HL-60 (cell line): ENCODE measurements around the gene NTN3.
A peak's percentile ranks its signal among the peaks of the same experiment; 100 is the strongest.

Experiments used
- DNase-seq, 2 experiments: peaks; one replicate each; pipeline ENCODE4 v3.0.0-alpha.2; 2010 to 2020; ENCODE audit warnings: low read depth in 1 of 2, low spot score in 1 of 2
- H3K27ac ChIP-seq: fragments of 250-450 bp; sonication (Bioruptor Pico); replicated peaks from 2 replicates; pipeline ENCODE4 v1.5.1; 2020; ENCODE audit warnings: mild to moderate bottlenecking, moderate library complexity
- H3K27me3 ChIP-seq: fragments of 250-450 bp; sonication (Bioruptor Pico); 2 replicates; pipeline ENCODE4 v1.5.1; 2021; ENCODE audit warnings: mild to moderate bottlenecking, moderate library complexity; ENCODE audit not compliant: insufficient read depth, poor library complexity, severe bottlenecking
- H3K4me3 ChIP-seq: replicated peaks from 2 replicates; pipeline ENCODE4 v1.5.1; 2011; ENCODE audit warnings: mild to moderate bottlenecking, control low read depth, low read length; ENCODE audit not compliant: insufficient read depth
- GABPA ChIP-seq: IDR thresholded peaks from 2 replicates; pipeline ENCODE4 v1.6.1; 2012; ENCODE audit warnings: low read depth
- POLR2AphosphoS5 ChIP-seq: IDR thresholded peaks from 2 replicates; pipeline ENCODE4 v1.6.1; 2012; ENCODE audit warnings: low read depth
- SPI1 ChIP-seq: IDR thresholded peaks from 2 replicates; pipeline ENCODE4 v1.6.1; 2012; ENCODE audit warnings: low read depth, mild to moderate bottlenecking, borderline replicate concordance
- TF ChIP-seq, protein P1 (sequence below): IDR thresholded peaks from one replicate; pipeline ENCODE4 v1.5.1; 2011; ENCODE audit warnings: low read length, control low read depth, inconsistent platforms; ENCODE audit not compliant: insufficient read depth
- TF ChIP-seq, protein P2 (sequence below): IDR thresholded peaks from 2 replicates; pipeline ENCODE4 v1.6.1; 2012; ENCODE audit warnings: low read depth; ENCODE audit not compliant: insufficient replicate concordance

NTN3 gene

DNA sequence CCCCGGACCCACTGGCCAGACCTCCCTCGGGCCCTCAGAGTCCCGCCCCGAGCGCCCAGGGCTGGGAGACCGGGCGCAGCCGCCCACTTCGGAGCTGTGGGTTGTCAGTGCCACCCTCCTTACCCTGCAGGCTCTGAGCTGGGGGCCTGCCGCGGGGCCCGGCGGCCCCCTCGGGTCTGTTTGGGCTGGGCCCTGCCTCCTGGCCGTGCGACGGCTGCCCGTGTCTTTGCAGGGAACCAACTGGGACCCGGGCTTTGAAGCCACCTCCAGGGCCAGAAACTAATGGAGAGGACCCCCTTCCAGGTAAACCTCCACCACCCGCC lies 10.7 kb upstream of the NTN3 start:
- no peak for DNase-seq
- H3K27ac ChIP-seq, result no peak overlapping the region
- TF ChIP-seq SPI1, result no peak
- TF ChIP-seq, protein P1, sequence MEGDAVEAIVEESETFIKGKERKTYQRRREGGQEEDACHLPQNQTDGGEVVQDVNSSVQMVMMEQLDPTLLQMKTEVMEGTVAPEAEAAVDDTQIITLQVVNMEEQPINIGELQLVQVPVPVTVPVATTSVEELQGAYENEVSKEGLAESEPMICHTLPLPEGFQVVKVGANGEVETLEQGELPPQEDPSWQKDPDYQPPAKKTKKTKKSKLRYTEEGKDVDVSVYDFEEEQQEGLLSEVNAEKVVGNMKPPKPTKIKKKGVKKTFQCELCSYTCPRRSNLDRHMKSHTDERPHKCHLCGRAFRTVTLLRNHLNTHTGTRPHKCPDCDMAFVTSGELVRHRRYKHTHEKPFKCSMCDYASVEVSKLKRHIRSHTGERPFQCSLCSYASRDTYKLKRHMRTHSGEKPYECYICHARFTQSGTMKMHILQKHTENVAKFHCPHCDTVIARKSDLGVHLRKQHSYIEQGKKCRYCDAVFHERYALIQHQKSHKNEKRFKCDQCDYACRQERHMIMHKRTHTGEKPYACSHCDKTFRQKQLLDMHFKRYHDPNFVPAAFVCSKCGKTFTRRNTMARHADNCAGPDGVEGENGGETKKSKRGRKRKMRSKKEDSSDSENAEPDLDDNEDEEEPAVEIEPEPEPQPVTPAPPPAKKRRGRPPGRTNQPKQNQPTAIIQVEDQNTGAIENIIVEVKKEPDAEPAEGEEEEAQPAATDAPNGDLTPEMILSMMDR, result no peak
- TF ChIP-seq GABPA, result no peak
- TF ChIP-seq, protein P2, sequence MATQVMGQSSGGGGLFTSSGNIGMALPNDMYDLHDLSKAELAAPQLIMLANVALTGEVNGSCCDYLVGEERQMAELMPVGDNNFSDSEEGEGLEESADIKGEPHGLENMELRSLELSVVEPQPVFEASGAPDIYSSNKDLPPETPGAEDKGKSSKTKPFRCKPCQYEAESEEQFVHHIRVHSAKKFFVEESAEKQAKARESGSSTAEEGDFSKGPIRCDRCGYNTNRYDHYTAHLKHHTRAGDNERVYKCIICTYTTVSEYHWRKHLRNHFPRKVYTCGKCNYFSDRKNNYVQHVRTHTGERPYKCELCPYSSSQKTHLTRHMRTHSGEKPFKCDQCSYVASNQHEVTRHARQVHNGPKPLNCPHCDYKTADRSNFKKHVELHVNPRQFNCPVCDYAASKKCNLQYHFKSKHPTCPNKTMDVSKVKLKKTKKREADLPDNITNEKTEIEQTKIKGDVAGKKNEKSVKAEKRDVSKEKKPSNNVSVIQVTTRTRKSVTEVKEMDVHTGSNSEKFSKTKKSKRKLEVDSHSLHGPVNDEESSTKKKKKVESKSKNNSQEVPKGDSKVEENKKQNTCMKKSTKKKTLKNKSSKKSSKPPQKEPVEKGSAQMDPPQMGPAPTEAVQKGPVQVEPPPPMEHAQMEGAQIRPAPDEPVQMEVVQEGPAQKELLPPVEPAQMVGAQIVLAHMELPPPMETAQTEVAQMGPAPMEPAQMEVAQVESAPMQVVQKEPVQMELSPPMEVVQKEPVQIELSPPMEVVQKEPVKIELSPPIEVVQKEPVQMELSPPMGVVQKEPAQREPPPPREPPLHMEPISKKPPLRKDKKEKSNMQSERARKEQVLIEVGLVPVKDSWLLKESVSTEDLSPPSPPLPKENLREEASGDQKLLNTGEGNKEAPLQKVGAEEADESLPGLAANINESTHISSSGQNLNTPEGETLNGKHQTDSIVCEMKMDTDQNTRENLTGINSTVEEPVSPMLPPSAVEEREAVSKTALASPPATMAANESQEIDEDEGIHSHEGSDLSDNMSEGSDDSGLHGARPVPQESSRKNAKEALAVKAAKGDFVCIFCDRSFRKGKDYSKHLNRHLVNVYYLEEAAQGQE, result no peak
- no peak for TF ChIP-seq POLR2AphosphoS5
- H3K27me3 ChIP-seq, result no peaks in the 10 kb centered on the region
- H3K4me3 ChIP-seq, result peak overlapping the region; percentile 58

DNA sequence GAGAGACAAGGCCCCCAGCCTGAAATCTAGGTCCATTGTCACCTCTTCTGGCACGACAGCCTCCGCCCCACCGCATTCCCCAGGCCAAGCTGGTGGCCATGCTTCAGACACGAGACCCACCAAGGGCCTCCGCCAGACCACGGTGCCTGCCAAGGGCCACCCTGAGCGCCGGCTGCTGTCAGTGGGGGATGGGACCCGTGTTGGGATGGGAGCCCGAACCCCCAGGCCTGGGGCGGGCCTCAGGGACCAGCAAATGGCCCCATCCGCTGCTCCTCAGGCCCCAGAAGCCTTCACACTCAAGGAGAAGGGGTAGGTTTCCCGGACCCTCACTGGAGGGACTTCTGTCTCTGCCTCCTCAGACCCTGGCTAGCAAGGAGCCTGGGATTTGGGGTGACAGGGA lies 10.2 kb upstream of the NTN3 start:
- Histone ChIP-seq H3K4me3 (peak overlapping the region; percentile 58; the same call in 1 of the 2 replicates), H3K27ac (no peak overlapping the region), H3K27me3 (no peaks in the 10 kb centered on the region)
- DNase-seq, result no peak
- TF ChIP-seq, protein P2, result no peak
- TF ChIP-seq SPI1, result no peak
- TF ChIP-seq, protein P1, result no peak
- TF ChIP-seq POLR2AphosphoS5, result no peak
- no peak for TF ChIP-seq GABPA

DNA sequence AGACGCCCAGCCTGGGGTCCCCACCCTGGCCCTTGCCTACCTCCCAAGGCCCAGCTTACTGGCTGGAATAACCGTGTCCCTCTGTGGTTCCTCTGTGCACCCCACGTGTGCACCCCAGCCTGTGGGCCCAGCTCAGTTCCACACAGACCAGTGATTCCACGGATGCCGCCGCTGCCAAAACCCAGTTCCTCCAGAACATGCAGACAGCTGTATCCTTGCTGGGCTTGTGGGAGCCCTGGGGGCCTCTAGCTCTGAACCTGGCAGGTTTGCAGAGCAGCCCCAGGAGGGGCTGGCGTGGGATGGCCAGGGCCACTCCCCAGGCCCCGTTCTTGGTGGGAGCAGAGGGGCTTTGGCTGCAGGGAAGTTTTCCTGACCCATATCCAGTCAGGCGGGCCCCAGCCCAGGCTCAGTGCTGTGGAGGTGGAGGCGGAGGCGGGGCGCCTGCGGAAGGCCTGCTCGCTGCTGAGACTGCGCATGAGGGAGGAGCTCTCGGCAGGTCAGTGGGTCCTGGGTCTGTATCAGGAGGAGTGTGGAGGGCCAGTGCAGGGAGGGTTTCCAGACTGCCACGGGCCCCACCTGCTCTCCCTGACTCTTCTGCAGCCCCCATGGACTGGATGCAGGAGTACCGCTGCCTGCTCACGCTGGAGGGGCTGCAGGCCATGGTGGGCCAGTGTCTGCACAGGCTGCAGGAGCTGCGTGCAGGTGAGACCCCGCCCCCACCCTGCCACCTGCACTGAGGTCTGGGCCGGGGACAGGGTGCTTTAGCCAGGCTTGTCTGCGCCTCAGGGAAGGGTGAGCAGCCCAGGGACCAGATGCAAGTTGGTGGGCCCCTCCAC lies 8.8 kb upstream of the NTN3 start:
- TF ChIP-seq POLR2AphosphoS5, result no peak
- TF ChIP-seq SPI1, result no peak
- TF ChIP-seq GABPA, result no peak
- TF ChIP-seq, protein P2, result no peak
- TF ChIP-seq, protein P1, result no peak
- peaks cover 1% of the 10 kb centered on the region for H3K27me3 ChIP-seq
- no peak overlapping the region for H3K27ac ChIP-seq
- no peak overlapping the region for H3K4me3 ChIP-seq
- no peak for DNase-seq
